Astrocyte of the spinal cord (primary cell): ENCODE results near the gene GLTPD2.

ENCODE experiments used
- DNase-seq: peaks from one replicate; pipeline ENCODE4 v3.0.0; 2011; ENCODE audit warnings: low read depth, low spot score
- H3K4me3 ChIP-seq: 2 replicates; pipeline ENCODE4 v1.5.1; 2011; ENCODE audit warnings: low read depth, mild to moderate bottlenecking, low read length, moderate library complexity
- CTCF ChIP-seq: IDR thresholded peaks from 2 replicates; pipeline ENCODE4 v1.5.1; 2012; ENCODE audit warnings: low read depth, mild to moderate bottlenecking, low read length, inconsistent platforms
- in situ Hi-C: cut with HindIII; loops from 2 replicates; pipeline ENCODE4 v1.10.0; 2017; ENCODE audit warnings: low sequenced_read_pairs

Gene GLTPD2

GRCh38 chr17:4789951-4790704 is 1.4 kb downstream of the GLTPD2 start:
- in situ Hi-C loops = no loop called here
- peak; percentile 92 for DNase-seq
- TF ChIP-seq CTCF = peak; percentile 56
- peak overlapping the region; percentile 57 for H3K4me3 ChIP-seq

DNA sequence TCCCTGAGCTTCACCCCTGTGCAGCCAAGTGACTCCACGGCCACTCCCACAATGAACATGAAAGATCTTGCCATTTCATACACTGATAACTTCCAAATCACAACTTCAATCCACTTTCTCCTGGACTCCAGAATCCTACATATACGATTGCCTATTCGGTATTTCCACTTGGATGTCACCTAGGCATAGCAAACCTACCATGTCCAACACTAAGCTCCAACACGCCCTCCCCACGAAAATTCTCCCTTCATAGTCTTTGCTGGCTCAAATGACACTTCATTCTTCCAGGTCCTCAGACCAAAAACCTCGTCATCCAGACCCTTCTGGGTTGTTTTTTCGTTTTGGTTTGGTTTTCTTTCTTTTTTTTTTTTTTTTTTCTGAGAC is 1.9 kb downstream of the GLTPD2 start:
- TF ChIP-seq CTCF = no peak
- peak overlapping the region; percentile 57 for H3K4me3 ChIP-seq
- in situ Hi-C loops = no loop called here
- no peak for DNase-seq

- in situ Hi-C loops = no loop called here
- H3K4me3 ChIP-seq = no peak overlapping the region
- no peak for DNase-seq
Measured at GRCh38 chr17:4795168-4795567, 6.4 kb downstream of the GLTPD2 start.

DNA sequence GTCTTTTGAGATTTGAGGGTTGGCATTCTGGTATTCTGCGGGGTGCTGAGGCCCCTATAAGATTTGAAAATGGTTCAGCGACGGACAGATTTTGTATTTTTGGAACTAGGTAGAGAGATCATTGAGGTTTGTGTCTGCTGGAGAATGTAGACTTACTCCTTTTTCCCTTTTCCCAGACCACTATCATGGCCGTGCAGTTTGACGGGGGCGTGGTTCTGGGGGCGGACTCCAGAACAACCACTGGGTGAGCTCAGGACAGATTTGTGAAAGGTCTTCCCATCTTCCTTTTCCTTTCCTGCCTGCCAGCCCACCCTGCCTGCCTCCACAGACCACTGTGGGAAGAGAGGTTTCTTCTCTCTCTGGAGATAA is 7.8 kb downstream of the GLTPD2 start:
- in situ Hi-C loops = no loop called here
- peak overlapping the region; percentile 84 for H3K4me3 ChIP-seq
- peak; percentile 48 for DNase-seq
- no peak for TF ChIP-seq CTCF

More at GRCh38 chr17:4795168-4795567, 6.4 kb downstream of the GLTPD2 start:
- TF ChIP-seq CTCF = no peak

DNA sequence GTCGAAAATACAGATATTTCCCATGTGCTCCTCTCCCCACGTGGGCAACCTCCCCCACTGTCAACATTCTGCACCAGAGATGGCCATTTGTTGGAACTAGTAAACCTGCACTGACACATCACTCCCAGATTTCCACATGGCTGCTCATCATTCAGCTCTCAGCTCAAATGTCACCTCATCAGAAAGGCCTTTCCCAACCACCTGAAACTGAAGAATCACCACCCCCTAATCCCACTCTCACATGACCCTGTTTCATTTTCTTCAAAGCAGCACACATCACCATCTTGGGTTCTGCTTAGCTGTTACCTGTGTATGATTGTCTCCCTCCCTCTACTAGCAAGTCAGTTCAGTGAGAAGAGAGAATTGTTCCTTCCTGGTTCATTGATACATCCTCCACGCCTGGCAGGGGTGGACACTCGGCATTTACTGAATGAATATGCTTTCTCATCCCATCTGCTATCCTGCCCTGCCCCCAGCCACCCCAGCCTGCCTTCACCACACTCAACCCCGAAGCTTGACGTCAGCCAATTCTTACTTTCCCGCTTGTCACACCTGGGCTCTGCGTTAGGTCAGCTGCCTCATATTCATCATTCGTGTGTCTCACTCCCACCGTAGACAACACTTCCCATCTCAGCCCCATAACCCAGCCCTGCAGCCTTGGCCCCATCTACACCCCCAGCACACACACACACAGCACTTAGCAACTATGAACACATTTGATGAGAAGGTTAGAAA is 11.9 kb downstream of the GLTPD2 start:
- no peak for TF ChIP-seq CTCF
- no peak for DNase-seq
- no peak overlapping the region for H3K4me3 ChIP-seq
- in situ Hi-C loops = no loop called here

GRCh38 chr17:4802228-4802627 is 13.5 kb downstream of the GLTPD2 start, which contains the start of gene C17orf114:
Gene C17orf114 (minus strand): TSS chr17:4802328.
- no peak within 1 kb of the TSS for H3K4me3 ChIP-seq
- no peak for TF ChIP-seq CTCF
- in situ Hi-C loops = no loop called here
- no peak for DNase-seq
